A549 (cell line): Measurements from ENCODE around the gene HAS3. TPM values are rescaled to one million over a fixed set of nuclear protein-coding genes. Genes with fewer than 3 reads are reported as not detected.

Experiments used
- ATAC-seq, 2 experiments: fragments of 200-7000 bp in 1 of 2; fragments of >200 bp in 1 of 2; cut with Nextera tagmentation in 1 of 2; cut with Tn5 transposase in 1 of 2; 3 replicates each; pipeline versions ENCODE4 v1.8.0 to v1.9.1; 2018 to 2020; ENCODE audit warnings: mild to moderate bottlenecking in 1 of 2, moderate library complexity in 1 of 2
- CTCF ChIA-PET: fragments of 300-600 bp; sonication (Branson Sonifier 250); formaldehyde crosslinking; extraction: SDS; loops from one replicate; lab custom pipeline; 2021; ENCODE audit warnings: antibody characterized with exemption, inconsistent platforms; lab: Yijun Ruan, JAX
- POLR2A ChIA-PET: fragments of 350-600 bp; formaldehyde crosslinking; extraction: SDS; loops from one replicate; lab custom pipeline; 2021; ENCODE audit warnings: antibody characterized with exemption, inconsistent platforms; lab: Yijun Ruan, JAX
- DNase-seq, 2 experiments: peaks; one replicate each; pipeline versions ENCODE4 v3.0.0 to v3.0.0-alpha.2; 2011 to 2016; ENCODE audit warnings: low read depth in 1 of 2, low spot score in 1 of 2
- FAIRE-seq: peaks from 2 replicates; lab custom pipeline; 2011; peaks lifted over from hg19 to GRCh38; lab: Jason Lieb, UNC
- H3K27ac ChIP-seq, 2 experiments: fragments of >200 bp; sonication (Bioruptor Twin); formaldehyde crosslinking; 3 replicates each; pipeline ENCODE4 v1.5.1; 2016 to 2017
- H3K4me1 ChIP-seq: fragments of >200 bp; sonication (Bioruptor Twin); formaldehyde crosslinking; 3 replicates; pipeline ENCODE4 v1.6.1; 2016
- H3K4me2 ChIP-seq: fragments of >200 bp; sonication (Bioruptor Twin); formaldehyde crosslinking; 3 replicates; pipeline ENCODE4 v1.6.1; 2016
- H3K4me3 ChIP-seq: fragments of >200 bp; sonication (Bioruptor Twin); formaldehyde crosslinking; 3 replicates; pipeline ENCODE4 v1.5.1; 2016
- H3K9me3 ChIP-seq: fragments of >200 bp; sonication (Bioruptor Twin); formaldehyde crosslinking; 3 replicates; pipeline ENCODE4 v1.6.1; 2016
- CBX8 ChIP-seq: fragments of 200-600 bp; sonication (generic); IDR thresholded peaks from 2 replicates; pipeline ENCODE4 v1.6.1; 2016
- CEBPB ChIP-seq, 2 experiments: fragments of >200 bp in 1 of 2; sonication (Bioruptor Twin) in 1 of 2; formaldehyde crosslinking in 1 of 2; IDR thresholded peaks; 2 replicates each; pipeline ENCODE4 v1.6.1; 2012 to 2016
- EP300 ChIP-seq, 2 experiments: fragments of >200 bp; sonication (Bioruptor Twin); formaldehyde crosslinking; IDR thresholded peaks; 2 replicates in 1 of 2; 3 replicates in 1 of 2; pipeline ENCODE4 v1.6.1; 2016 to 2017
- FOSB ChIP-seq: fragments of 250-450 bp; sonication (Bioruptor Pico); IDR thresholded peaks from 2 replicates; pipeline ENCODE4 v1.5.0; 2020; ENCODE audit warnings: mild to moderate bottlenecking, moderate library complexity
- HEYL ChIP-seq: fragments of 250-450 bp; sonication (Bioruptor Pico); IDR thresholded peaks from 2 replicates; pipeline ENCODE4 v1.8.0; 2021; ENCODE audit warnings: mild to moderate bottlenecking, moderate library complexity
- HOXB13 ChIP-seq: fragments of 250-450 bp; sonication (Bioruptor Pico); IDR thresholded peaks from 2 replicates; pipeline ENCODE4 v1.5.0; 2020; ENCODE audit warnings: low read depth, mild to moderate bottlenecking, moderate library complexity
- JUN ChIP-seq, 2 experiments: fragments of >200 bp; sonication (Bioruptor Twin); formaldehyde crosslinking; IDR thresholded peaks; 2 replicates in 1 of 2; 3 replicates in 1 of 2; pipeline ENCODE4 v1.6.1; 2016 to 2017
- KDM1A ChIP-seq: fragments of 200-600 bp; sonication (generic); IDR thresholded peaks from 2 replicates; pipeline ENCODE4 v1.6.1; 2016; ENCODE audit warnings: low read depth, mild to moderate bottlenecking
- MYC ChIP-seq: IDR thresholded peaks from 2 replicates; pipeline ENCODE4 v1.6.1; 2012; ENCODE audit warnings: mild to moderate bottlenecking, inconsistent platforms, low read length, improper control_type of control experiment, borderline replicate concordance
- NFE2L2 ChIP-seq: fragments of 150-350 bp; conservative IDR thresholded peaks from 2 replicates; pipeline ENCODE4 v1.6.1; 2014; ENCODE audit warnings: low read length
- PHF8 ChIP-seq: fragments of 200-600 bp; sonication (generic); IDR thresholded peaks from 2 replicates; pipeline ENCODE4 v1.6.1; 2016; ENCODE audit warnings: low read depth, mild to moderate bottlenecking, antibody characterized with exemption, moderate library complexity, borderline replicate concordance
- POLR2A ChIP-seq: IDR thresholded peaks from 2 replicates; pipeline ENCODE4 v1.6.1; 2012; ENCODE audit warnings: mild to moderate bottlenecking, low read length
- RFX5 ChIP-seq: fragments of 450-650 bp; IDR thresholded peaks from 2 replicates; pipeline ENCODE4 v1.7.1; 2014; ENCODE audit warnings: antibody characterized with exemption, mild to moderate bottlenecking, moderate library complexity
- RNF2 ChIP-seq: fragments of 200-600 bp; sonication (generic); IDR thresholded peaks from 2 replicates; pipeline ENCODE4 v1.6.1; 2016; ENCODE audit warnings: low read depth, mild to moderate bottlenecking, antibody characterized with exemption, moderate library complexity, borderline replicate concordance
- SMC3 ChIP-seq: fragments of >200 bp; sonication (Bioruptor Twin); formaldehyde crosslinking; IDR thresholded peaks from 3 replicates; pipeline ENCODE4 v1.6.1; 2018; ENCODE audit warnings: inconsistent platforms
- TP53 ChIP-seq: fragments of 250-450 bp; sonication (Bioruptor Pico); IDR thresholded peaks from 2 replicates; pipeline ENCODE4 v1.5.0; 2021; ENCODE audit warnings: mild to moderate bottlenecking, moderate library complexity
- ZFP36 ChIP-seq: fragments of 450-650 bp; IDR thresholded peaks from 2 replicates; pipeline ENCODE4 v1.6.1; 2014; ENCODE audit warnings: borderline replicate concordance; ENCODE audit not compliant: partially characterized antibody
- WGBS: methylation state at CpG from one replicate; pipeline ENCODE4 v1.1.6; 2017; ENCODE audit errors: missing lambda C conversion rate; 5-methylcytosine and 5-hydroxymethylcytosine counted together
- polyA plus RNA-seq, 4 experiments: library from polyadenylated mRNA; depleted of rRNA in 3 of 4; stranded (reverse); fragments of >200 nt; fragmentation: RNase III in 1 of 4; extraction: RNeasy Plus Mini Kit Qiagen cat#74134 plus additional on column Dnase treatment in 1 of 4; gene quantifications; 2 replicates in 3 of 4; 3 replicates in 1 of 4; pipeline ENCODE4 v1.2.3, GENCODE V29; 2011 to 2017
- TF ChIP-seq, protein P1 (sequence below): IDR thresholded peaks from 2 replicates; pipeline ENCODE4 v1.6.1; 2012
- TF ChIP-seq, protein P2 (sequence below): fragments of >200 bp; sonication (Bioruptor Twin); formaldehyde crosslinking; IDR thresholded peaks from 3 replicates; pipeline ENCODE4 v1.6.1; 2016
- TF ChIP-seq, protein P3 (sequence below): fragments of 200-600 bp; sonication (generic); IDR thresholded peaks from 2 replicates; pipeline ENCODE4 v1.6.1; 2016; ENCODE audit warnings: antibody characterized with exemption, mild to moderate bottlenecking, moderate library complexity

Gene HAS3
- polyA plus RNA-seq, 2 of the 4 experiments (the other 2 are of a cell fraction) = 9.1 to 12.4 TPM

DNA sequence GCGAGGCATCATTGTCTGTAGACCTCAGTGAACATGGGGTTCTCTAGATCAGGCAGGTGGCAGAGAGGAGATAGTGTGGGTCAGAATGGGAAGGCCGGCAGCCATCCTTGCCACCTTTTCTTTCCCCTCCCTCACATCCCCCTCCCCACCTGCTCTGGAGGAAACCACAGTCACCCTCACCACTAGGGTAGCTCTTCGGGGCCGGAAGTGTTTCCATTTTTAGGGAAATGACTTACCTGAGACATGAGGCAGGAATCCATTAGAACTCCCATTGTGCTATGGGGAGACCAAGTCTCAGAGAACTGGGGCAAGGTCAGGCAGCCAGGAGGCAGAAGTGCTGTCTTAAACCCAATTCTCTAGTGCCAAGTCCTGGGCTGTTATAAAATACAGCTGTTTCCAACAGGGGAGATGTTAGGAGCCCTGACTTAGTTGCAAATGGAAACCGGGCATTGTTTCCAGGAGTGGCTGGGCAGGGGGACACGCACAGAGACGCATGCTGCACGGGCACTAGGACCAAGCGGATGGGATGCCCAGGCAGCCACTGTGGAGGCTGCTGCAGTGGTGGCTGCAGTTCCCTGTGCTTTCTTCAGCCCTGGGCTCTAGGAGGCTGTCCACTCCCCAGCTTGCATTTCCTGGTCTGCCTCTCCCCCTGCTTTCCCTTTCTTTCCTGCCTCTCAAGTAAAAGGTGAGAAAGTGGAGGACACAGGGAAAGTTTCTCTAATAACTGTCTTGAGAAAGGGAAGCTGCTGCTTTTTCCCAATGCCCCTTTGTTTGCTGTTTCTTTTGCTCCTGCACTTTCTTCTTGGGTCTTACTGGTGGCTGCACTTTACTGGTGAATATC lies 2.8 kb downstream of the HAS3 start:
- 85% methylated on average over 9 of the region's 9 CpGs for WGBS
- peak in 1 of 2 experiments; percentile 9; a peak in 1 of 6 replicates for ATAC-seq
- no peak for FAIRE-seq
- H3K4me1 ChIP-seq = peaks cover 18% of the 10 kb centered on the region
- TF ChIP-seq, protein P1, sequence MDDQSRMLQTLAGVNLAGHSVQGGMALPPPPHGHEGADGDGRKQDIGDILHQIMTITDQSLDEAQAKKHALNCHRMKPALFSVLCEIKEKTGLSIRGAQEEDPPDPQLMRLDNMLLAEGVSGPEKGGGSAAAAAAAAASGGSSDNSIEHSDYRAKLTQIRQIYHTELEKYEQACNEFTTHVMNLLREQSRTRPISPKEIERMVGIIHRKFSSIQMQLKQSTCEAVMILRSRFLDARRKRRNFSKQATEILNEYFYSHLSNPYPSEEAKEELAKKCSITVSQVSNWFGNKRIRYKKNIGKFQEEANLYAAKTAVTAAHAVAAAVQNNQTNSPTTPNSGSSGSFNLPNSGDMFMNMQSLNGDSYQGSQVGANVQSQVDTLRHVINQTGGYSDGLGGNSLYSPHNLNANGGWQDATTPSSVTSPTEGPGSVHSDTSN = no peak
- no peak for TF ChIP-seq PHF8
- TF ChIP-seq NFE2L2 = no peak
- TF ChIP-seq POLR2A = no peak
- no peak for TF ChIP-seq MYC
- TF ChIP-seq RNF2 = no peak
- TF ChIP-seq JUN (IDR thresholded peaks at IDR 0.05) = no peak
- no peak for TF ChIP-seq TP53
- H3K4me3 ChIP-seq = no peak overlapping the region
- peak in 1 of 2 experiments; percentile 32 for DNase-seq
- peak overlapping the region; percentile 84; the same call in 2 of the 3 replicates for H3K4me2 ChIP-seq
- ChIA-PET CTCF (interaction anchor here (0.6 to 24.8 kb wide), 13 partner anchors 9 to 1169 kb away, joined by 3 to 503 read pairs (median 4); no protein-coding TSS in a partner anchor), POLR2A (no interaction called here)
- H3K27ac ChIP-seq = peak overlapping the region in 1 of 2 experiments; percentile 94; a peak in 2 of 6 replicates
- H3K9me3 ChIP-seq = no peaks in the 10 kb centered on the region

DNA sequence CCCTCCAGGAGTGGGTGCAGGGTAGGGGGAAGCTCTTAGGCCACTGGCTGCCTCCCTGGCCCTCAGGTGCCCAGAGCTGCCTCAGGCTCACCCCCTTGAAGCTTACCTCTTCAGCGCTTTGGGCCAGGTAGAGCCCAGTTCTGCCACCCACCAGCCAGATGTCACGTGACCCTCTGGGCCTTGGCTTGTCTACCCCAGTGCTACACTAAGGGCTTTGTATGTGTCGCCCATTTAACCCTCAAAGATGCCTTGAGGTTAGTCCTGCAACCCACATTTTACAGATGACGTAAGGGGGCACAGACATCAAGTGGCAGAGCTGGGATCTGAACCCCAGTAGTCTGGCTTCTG lies 3.4 kb downstream of the HAS3 start:
- peak overlapping the region in 1 of 2 experiments; percentile 48; a peak in 1 of 6 replicates for H3K27ac ChIP-seq
- TF ChIP-seq FOSB (CRISPR knock-in tag) (no peak), CEBPB (IDR thresholded peaks at IDR 0.05) (no peak), RFX5 (no peak), PHF8 (no peak), HOXB13 (CRISPR knock-in tag) (no peak), HEYL (no peak), EP300 (IDR thresholded peaks at IDR 0.05) (no peak), KDM1A (no peak), SMC3 (no peak), CBX8 (no peak), ZFP36 (no peak)
- TF ChIP-seq, protein P2, sequence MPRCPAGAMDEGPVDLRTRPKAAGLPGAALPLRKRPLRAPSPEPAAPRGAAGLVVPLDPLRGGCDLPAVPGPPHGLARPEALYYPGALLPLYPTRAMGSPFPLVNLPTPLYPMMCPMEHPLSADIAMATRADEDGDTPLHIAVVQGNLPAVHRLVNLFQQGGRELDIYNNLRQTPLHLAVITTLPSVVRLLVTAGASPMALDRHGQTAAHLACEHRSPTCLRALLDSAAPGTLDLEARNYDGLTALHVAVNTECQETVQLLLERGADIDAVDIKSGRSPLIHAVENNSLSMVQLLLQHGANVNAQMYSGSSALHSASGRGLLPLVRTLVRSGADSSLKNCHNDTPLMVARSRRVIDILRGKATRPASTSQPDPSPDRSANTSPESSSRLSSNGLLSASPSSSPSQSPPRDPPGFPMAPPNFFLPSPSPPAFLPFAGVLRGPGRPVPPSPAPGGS = no peak
- TF ChIP-seq, protein P3, sequence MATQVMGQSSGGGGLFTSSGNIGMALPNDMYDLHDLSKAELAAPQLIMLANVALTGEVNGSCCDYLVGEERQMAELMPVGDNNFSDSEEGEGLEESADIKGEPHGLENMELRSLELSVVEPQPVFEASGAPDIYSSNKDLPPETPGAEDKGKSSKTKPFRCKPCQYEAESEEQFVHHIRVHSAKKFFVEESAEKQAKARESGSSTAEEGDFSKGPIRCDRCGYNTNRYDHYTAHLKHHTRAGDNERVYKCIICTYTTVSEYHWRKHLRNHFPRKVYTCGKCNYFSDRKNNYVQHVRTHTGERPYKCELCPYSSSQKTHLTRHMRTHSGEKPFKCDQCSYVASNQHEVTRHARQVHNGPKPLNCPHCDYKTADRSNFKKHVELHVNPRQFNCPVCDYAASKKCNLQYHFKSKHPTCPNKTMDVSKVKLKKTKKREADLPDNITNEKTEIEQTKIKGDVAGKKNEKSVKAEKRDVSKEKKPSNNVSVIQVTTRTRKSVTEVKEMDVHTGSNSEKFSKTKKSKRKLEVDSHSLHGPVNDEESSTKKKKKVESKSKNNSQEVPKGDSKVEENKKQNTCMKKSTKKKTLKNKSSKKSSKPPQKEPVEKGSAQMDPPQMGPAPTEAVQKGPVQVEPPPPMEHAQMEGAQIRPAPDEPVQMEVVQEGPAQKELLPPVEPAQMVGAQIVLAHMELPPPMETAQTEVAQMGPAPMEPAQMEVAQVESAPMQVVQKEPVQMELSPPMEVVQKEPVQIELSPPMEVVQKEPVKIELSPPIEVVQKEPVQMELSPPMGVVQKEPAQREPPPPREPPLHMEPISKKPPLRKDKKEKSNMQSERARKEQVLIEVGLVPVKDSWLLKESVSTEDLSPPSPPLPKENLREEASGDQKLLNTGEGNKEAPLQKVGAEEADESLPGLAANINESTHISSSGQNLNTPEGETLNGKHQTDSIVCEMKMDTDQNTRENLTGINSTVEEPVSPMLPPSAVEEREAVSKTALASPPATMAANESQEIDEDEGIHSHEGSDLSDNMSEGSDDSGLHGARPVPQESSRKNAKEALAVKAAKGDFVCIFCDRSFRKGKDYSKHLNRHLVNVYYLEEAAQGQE = no peak
- POLR2A ChIA-PET = no interaction called here
- no peaks in the 10 kb centered on the region for H3K9me3 ChIP-seq
- no peak overlapping the region for H3K4me3 ChIP-seq
- peaks cover 18% of the 10 kb centered on the region for H3K4me1 ChIP-seq
- H3K4me2 ChIP-seq = peak overlapping the region; percentile 84; the same call in 1 of the 3 replicates
- DNase-seq (no peak), ATAC-seq (no peak), FAIRE-seq (no peak)
- 98% methylated on average over 4 of the region's 4 CpGs for WGBS
- CTCF ChIA-PET = interaction anchor here (0.5 to 24.8 kb wide), 8 partner anchors 12 to 1170 kb away, joined by 3 to 503 read pairs (median 4); no protein-coding TSS in a partner anchor
